Dendritic cell treated with granulocyte-macrophage colony-stimulating factor and Interleukin-4, amounts not matched to agents 40 ng/mL and 50 ng/mL, for 4 days (primary cell): ENCODE measurements around the gene CACNG7.

ENCODE experiments used
- H3K27ac Mint-ChIP-seq: one replicate; pipeline ENCODE4 v1.8.0; 2022; ENCODE audit warnings: mild to moderate bottlenecking, mixed read lengths
- H3K27me3 Mint-ChIP-seq: one replicate; pipeline ENCODE4 v1.8.0; 2022; ENCODE audit warnings: mild to moderate bottlenecking, mixed read lengths
- H3K36me3 Mint-ChIP-seq: one replicate; pipeline ENCODE4 v1.8.0; 2022; ENCODE audit warnings: low read depth, mixed read lengths
- H3K4me1 Mint-ChIP-seq: one replicate; pipeline ENCODE4 v1.8.0; 2022; ENCODE audit warnings: low read depth, mixed read lengths
- H3K4me3 Mint-ChIP-seq: one replicate; pipeline ENCODE4 v1.8.0; 2022; ENCODE audit warnings: mild to moderate bottlenecking, moderate library complexity, mixed read lengths
- H3K9me3 Mint-ChIP-seq: one replicate; pipeline ENCODE4 v1.8.0; 2022; ENCODE audit warnings: mixed read lengths
- intact Hi-C: fragments of 100-400 bp; cut with micrococcal nuclease; formaldehyde crosslinking; loops from one replicate; pipeline ENCODE4 v1.15.0; 2022

The CACNG7 gene

GRCh38 chr19:53904909-53905308 lies 4.2 kb upstream of the CACNG7 start:
- intact Hi-C loops, result loop anchor here (10.0 kb wide), 1 partner anchor 120 kb away; no protein-coding TSS in a partner anchor
- Mint-ChIP-seq H3K27me3 (peaks cover 76% of the 10 kb centered on the region), H3K9me3 (no peaks in the 10 kb centered on the region), H3K4me1 (peaks cover 36% of the 10 kb centered on the region), H3K36me3 (no peaks in the 10 kb centered on the region), H3K4me3 (no peak overlapping the region), H3K27ac (no peak overlapping the region)

- Mint-ChIP-seq H3K9me3 (no peaks in the 10 kb centered on the region), H3K36me3 (no peaks in the 10 kb centered on the region), H3K27me3 (peaks cover 76% of the 10 kb centered on the region), H3K4me1 (peaks cover 42% of the 10 kb centered on the region), H3K4me3 (no peak overlapping the region), H3K27ac (no peak overlapping the region)
- intact Hi-C loops, result loop anchor here (10.0 kb wide), 1 partner anchor 119 kb away; no protein-coding TSS in a partner anchor
Measured at GRCh38 chr19:53905787-53906186, 3.3 kb upstream of the CACNG7 start.

GRCh38 chr19:53906211-53907192 lies 2.6 kb upstream of the CACNG7 start:
- H3K27me3 Mint-ChIP-seq, result peaks cover 78% of the 10 kb centered on the region

GRCh38 chr19:53907193-53907581 lies 1.9 kb upstream of the CACNG7 start:
- H3K36me3 Mint-ChIP-seq, result no peaks in the 10 kb centered on the region
- peaks cover 42% of the 10 kb centered on the region for H3K4me1 Mint-ChIP-seq
- H3K27ac Mint-ChIP-seq, result no peak overlapping the region
- H3K4me3 Mint-ChIP-seq, result no peak overlapping the region
- H3K27me3 Mint-ChIP-seq, result peaks cover 79% of the 10 kb centered on the region
- intact Hi-C loops, result loop anchor here (10.0 kb wide), 1 partner anchor 118 kb away; no protein-coding TSS in a partner anchor
- no peaks in the 10 kb centered on the region for H3K9me3 Mint-ChIP-seq

More at GRCh38 chr19:53906211-53907192, 2.6 kb upstream of the CACNG7 start:
- H3K4me3 Mint-ChIP-seq, result no peak overlapping the region
- H3K9me3 Mint-ChIP-seq, result no peaks in the 10 kb centered on the region
- H3K36me3 Mint-ChIP-seq, result no peaks in the 10 kb centered on the region
- peaks cover 42% of the 10 kb centered on the region for H3K4me1 Mint-ChIP-seq
- no peak overlapping the region for H3K27ac Mint-ChIP-seq
- intact Hi-C loops, result loop anchor here (10.0 kb wide), 1 partner anchor 118 kb away; no protein-coding TSS in a partner anchor

- no peaks in the 10 kb centered on the region for H3K36me3 Mint-ChIP-seq
- no peak overlapping the region for H3K27ac Mint-ChIP-seq
- no peak overlapping the region for H3K4me3 Mint-ChIP-seq
- peaks cover 83% of the 10 kb centered on the region for H3K27me3 Mint-ChIP-seq
- peaks cover 42% of the 10 kb centered on the region for H3K4me1 Mint-ChIP-seq
- intact Hi-C loops, result loop anchor here (10.0 kb wide), 1 partner anchor 117 kb away; no protein-coding TSS in a partner anchor
- no peaks in the 10 kb centered on the region for H3K9me3 Mint-ChIP-seq
Measured at GRCh38 chr19:53907690-53908089, 1.4 kb upstream of the CACNG7 start.

GRCh38 chr19:53908106-53908934 lies 758 bp upstream of the CACNG7 start:
- intact Hi-C loops, result loop anchor here (10.0 kb wide), 1 partner anchor 116 kb away; no protein-coding TSS in a partner anchor
- H3K27ac Mint-ChIP-seq, result no peak overlapping the region
- no peaks in the 10 kb centered on the region for H3K9me3 Mint-ChIP-seq
- H3K4me3 Mint-ChIP-seq, result peak overlapping the region; percentile 1
- H3K27me3 Mint-ChIP-seq, result peaks cover 87% of the 10 kb centered on the region
- H3K4me1 Mint-ChIP-seq, result peaks cover 42% of the 10 kb centered on the region
- no peaks in the 10 kb centered on the region for H3K36me3 Mint-ChIP-seq

GRCh38 chr19:53909471-53910169 lies 542 bp downstream of the CACNG7 start:
- intact Hi-C loops, result loop anchor here (10.0 kb wide), 1 partner anchor 115 kb away; no protein-coding TSS in a partner anchor
- Mint-ChIP-seq H3K27me3 (peaks cover 86% of the 10 kb centered on the region), H3K27ac (no peak overlapping the region), H3K36me3 (no peaks in the 10 kb centered on the region), H3K4me3 (no peak overlapping the region), H3K4me1 (peaks cover 42% of the 10 kb centered on the region), H3K9me3 (peaks cover 1% of the 10 kb centered on the region)

GRCh38 chr19:53910170-53910518 lies 1.1 kb downstream of the CACNG7 start:
- H3K27ac Mint-ChIP-seq, result no peak overlapping the region
- no peak overlapping the region for H3K4me3 Mint-ChIP-seq
- peaks cover 84% of the 10 kb centered on the region for H3K27me3 Mint-ChIP-seq
- intact Hi-C loops, result no loop called here
- peaks cover 48% of the 10 kb centered on the region for H3K4me1 Mint-ChIP-seq
- H3K36me3 Mint-ChIP-seq, result no peaks in the 10 kb centered on the region
- H3K9me3 Mint-ChIP-seq, result peaks cover 7% of the 10 kb centered on the region

GRCh38 chr19:53912653-53913052 lies 3.6 kb downstream of the CACNG7 start:
- H3K4me3 Mint-ChIP-seq, result no peak overlapping the region
- intact Hi-C loops, result no loop called here
- no peaks in the 10 kb centered on the region for H3K36me3 Mint-ChIP-seq
- H3K27me3 Mint-ChIP-seq, result peaks cover 70% of the 10 kb centered on the region
- H3K9me3 Mint-ChIP-seq, result peaks cover 9% of the 10 kb centered on the region
- H3K4me1 Mint-ChIP-seq, result peaks cover 33% of the 10 kb centered on the region
- no peak overlapping the region for H3K27ac Mint-ChIP-seq

- Mint-ChIP-seq H3K9me3 (peaks cover 9% of the 10 kb centered on the region), H3K4me1 (peaks cover 12% of the 10 kb centered on the region), H3K27ac (no peak overlapping the region), H3K27me3 (peaks cover 55% of the 10 kb centered on the region), H3K36me3 (no peaks in the 10 kb centered on the region), H3K4me3 (no peak overlapping the region)
- intact Hi-C loops, result no loop called here
Measured at GRCh38 chr19:53915000-53915399, 5.9 kb downstream of the CACNG7 start.

GRCh38 chr19:53916004-53916403 lies 6.9 kb downstream of the CACNG7 start:
- Mint-ChIP-seq H3K27me3 (peaks cover 45% of the 10 kb centered on the region), H3K4me1 (peaks cover 7% of the 10 kb centered on the region)

GRCh38 chr19:53917356-53917755 lies 8.3 kb downstream of the CACNG7 start:
- H3K4me3 Mint-ChIP-seq, result no peak overlapping the region
- H3K27me3 Mint-ChIP-seq, result peaks cover 31% of the 10 kb centered on the region
- H3K36me3 Mint-ChIP-seq, result no peaks in the 10 kb centered on the region
- intact Hi-C loops, result no loop called here
- no peak overlapping the region for H3K27ac Mint-ChIP-seq
- peaks cover 7% of the 10 kb centered on the region for H3K4me1 Mint-ChIP-seq
- H3K9me3 Mint-ChIP-seq, result peaks cover 9% of the 10 kb centered on the region

More at GRCh38 chr19:53916004-53916403, 6.9 kb downstream of the CACNG7 start:
- no peak overlapping the region for H3K4me3 Mint-ChIP-seq
- H3K9me3 Mint-ChIP-seq, result peaks cover 9% of the 10 kb centered on the region
- no peaks in the 10 kb centered on the region for H3K36me3 Mint-ChIP-seq
- intact Hi-C loops, result no loop called here
- no peak overlapping the region for H3K27ac Mint-ChIP-seq

GRCh38 chr19:53927739-53928138 lies 18.7 kb downstream of the CACNG7 start:
- no peaks in the 10 kb centered on the region for H3K36me3 Mint-ChIP-seq
- H3K9me3 Mint-ChIP-seq, result no peaks in the 10 kb centered on the region
- intact Hi-C loops, result loop anchor here (1.0 kb wide), 1 partner anchor 24 kb away; no protein-coding TSS in a partner anchor
- peaks cover 21% of the 10 kb centered on the region for H3K27me3 Mint-ChIP-seq
- no peak overlapping the region for H3K27ac Mint-ChIP-seq
- no peak overlapping the region for H3K4me3 Mint-ChIP-seq
- no peaks in the 10 kb centered on the region for H3K4me1 Mint-ChIP-seq
